Testis (tissue), 2 donors: ENCODE measurements around the gene VWA5B1.

Source experiments
- CTCF ChIP-seq, 3 experiments: fragments of 450-650 bp in 2 of 3; fragments of 200-600 bp in 1 of 3; sonication (generic) in 1 of 3; IDR thresholded peaks; one replicate each; pipeline ENCODE4 v1.5.1; 2016 to 2019; ENCODE audit warnings: antibody characterized with exemption in 3 of 3, mild to moderate bottlenecking in 2 of 3, moderate library complexity in 1 of 3
- POLR2A ChIP-seq: fragments of 450-650 bp; IDR thresholded peaks from one replicate; pipeline ENCODE4 v1.6.1; 2017; ENCODE audit warnings: antibody characterized with exemption, mild to moderate bottlenecking, moderate library complexity

GRCh38 chr1:20339811-20340457, 49.3 kb downstream of the VWA5B1 start:
- TF ChIP-seq CTCF (IDR thresholded peaks at IDR 0.05) (no peak), POLR2A (no peak)
